Sigmoid colon (tissue), 7 donors: ENCODE measurements around the gene OTUD3. TPM values are rescaled to one million over a fixed set of nuclear protein-coding genes. Genes with fewer than 3 reads are reported as not detected.

Experiments
- DNase-seq: peaks from one replicate; pipeline ENCODE4 v3.0.0-alpha.2; 2019
- H3K27ac ChIP-seq, 4 donors: fragments of 200-600 bp; sonication (generic); one replicate each; pipeline ENCODE4 v1.5.1; 2016 to 2019; ENCODE audit warnings: mild to moderate bottlenecking in 1 of 4
- H3K27me3 ChIP-seq, 3 donors: fragments of 200-600 bp; sonication (generic); one replicate each; pipeline ENCODE4 v1.5.1; 2019; ENCODE audit warnings: mild to moderate bottlenecking in 1 of 3
- H3K36me3 ChIP-seq, 4 donors: fragments of 200-600 bp; sonication (generic); one replicate each; pipeline ENCODE4 v1.5.1; 2016 to 2019
- H3K4me1 ChIP-seq, 4 donors: fragments of 200-600 bp; sonication (generic); one replicate each; pipeline ENCODE4 v1.5.1; 2017 to 2019
- H3K4me3 ChIP-seq, 4 donors: fragments of 200-600 bp; sonication (generic); one replicate each; pipeline ENCODE4 v1.5.1; 2017 to 2019; ENCODE audit warnings: mild to moderate bottlenecking in 2 of 4, moderate library complexity in 1 of 4
- H3K9me3 ChIP-seq, 4 donors: fragments of 200-600 bp in 3 of 4; sonication (generic) in 3 of 4; one replicate each; pipeline versions ENCODE4 v1.5.1 to v1.6.1; 2013 to 2019
- CTCF ChIP-seq, 4 experiments: fragments of 450-650 bp in 3 of 4; fragments of 200-600 bp in 1 of 4; IDR thresholded peaks; one replicate each; pipeline ENCODE4 v1.5.1; 2016 to 2019; ENCODE audit warnings: antibody characterized with exemption in 4 of 4, mild to moderate bottlenecking in 3 of 4, moderate library complexity in 2 of 4
- EP300 ChIP-seq, 4 donors: sonication (generic); formaldehyde crosslinking; IDR thresholded peaks; one replicate each; pipeline ENCODE4 v1.6.1; 2017; ENCODE audit warnings: antibody characterized with exemption in 4 of 4
- POLR2A ChIP-seq, 2 donors: fragments of 450-650 bp; IDR thresholded peaks; one replicate each; pipeline ENCODE4 v1.6.1; 2016; ENCODE audit warnings: antibody characterized with exemption in 2 of 2, mild to moderate bottlenecking in 2 of 2, moderate library complexity in 2 of 2
- POLR2AphosphoS5 ChIP-seq, 4 donors: sonication (generic); formaldehyde crosslinking; IDR thresholded peaks; one replicate each; pipeline ENCODE4 v1.6.1; 2017; ENCODE audit warnings: antibody characterized with exemption in 4 of 4
- WGBS, 2 donors: extraction: QIAGEN DNeasy Blood & Tissue Kit; methylation state at CpG; one replicate each; pipeline ENCODE4 v1.1.7; 2013; 5-methylcytosine and 5-hydroxymethylcytosine counted together
- intact Hi-C: fragments of 100-400 bp; cut with DNase I; formaldehyde crosslinking; loops from one replicate; pipeline ENCODE4 v1.15.1; 2023
- polyA plus RNA-seq, 3 donors: library from polyadenylated mRNA; stranded (reverse); fragments of 200-250 nt; gene quantifications; one replicate each; pipeline ENCODE4 v1.2.3, GENCODE V29; 2013
- total RNA-seq, 4 donors: library from RNA; depleted of rRNA; stranded (reverse); fragments of >200 nt; gene quantifications; one replicate each; pipeline ENCODE4 v1.1.0, GENCODE V29; 2016
- donor health status: healthy with polysubstance abuse.
- donor health status: Bipolar disorder and iron deficiency.
- donor health status: healthy.

OTUD3 gene
- total RNA-seq: 1 to 10 TPM; 5.4 to 9.2 (median 7.5) TPM
- 1 to 10 TPM in 2 of 3 donors, under 1 TPM in 1; 0.60 to 4.3 (median 1.2) TPM for polyA plus RNA-seq

- TF ChIP-seq POLR2A (IDR thresholded peaks at IDR 0.05) (peak; percentile 72 to 76), EP300 (IDR thresholded peaks at IDR 0.05) (peak in 1 of 4 donors; percentile 43), POLR2AphosphoS5 (IDR thresholded peaks at IDR 0.05) (peak; percentile 89 to 95 (median 92)), CTCF (IDR thresholded peaks at IDR 0.05) (peak; percentile 79 to 89 (median 82))
- H3K4me1 ChIP-seq: peaks cover 0 to 35% (median 21%) of the 10 kb centered on the region in 4 donors
- WGBS, 2 donors: 0 to 1% methylated on average over 97 of the region's 97 CpGs
- intact Hi-C loops: loop anchor here (5.0 kb wide), 1 partner anchor 85 kb away; the partner anchor contains the start of gene TMCO4
- DNase-seq: peak; percentile 97
- H3K27ac ChIP-seq: peak within 1 kb of the TSS; percentile 87 to 97 (median 93)
- no peaks in the 10 kb centered on the region for H3K27me3 ChIP-seq
- H3K4me3 ChIP-seq: peak within 1 kb of the TSS; percentile 57 to 95 (median 85)
- peaks cover 0 to 2% (median 0%) of the 10 kb centered on the region in 4 donors for H3K36me3 ChIP-seq
- no peaks in the 10 kb centered on the region for H3K9me3 ChIP-seq
These were observed at the start of gene OTUD3 for GRCh38 chr1:19882111-19883071. Gene OTUD3 (plus strand): TSS chr1:19882395. CDS start chr1:19882514, 119 bp downstream.

- 75 to 85% methylated on average over 4 of the region's 4 CpGs for WGBS, 2 donors
- intact Hi-C loops: no loop called here
These were observed 46.6 kb upstream of the OTUD3 start for GRCh38 chr1:19835578-19835977.

GRCh38 chr1:19837866-19838265 lies 44.3 kb upstream of the OTUD3 start:
- no peaks in the 10 kb centered on the region for H3K27me3 ChIP-seq
- intact Hi-C loops: no loop called here
- H3K27ac ChIP-seq: no peak overlapping the region
- TF ChIP-seq CTCF (IDR thresholded peaks at IDR 0.05): no peak
- no peak for TF ChIP-seq POLR2A (IDR thresholded peaks at IDR 0.05)
- no peak for TF ChIP-seq POLR2AphosphoS5 (IDR thresholded peaks at IDR 0.05)
- no peak for TF ChIP-seq EP300 (IDR thresholded peaks at IDR 0.05)
- H3K4me1 ChIP-seq: no peaks in the 10 kb centered on the region
- WGBS, 2 donors: 38 to 80% methylated on average over 2 of the region's 2 CpGs
- H3K36me3 ChIP-seq: no peaks in the 10 kb centered on the region
- no peak overlapping the region for H3K4me3 ChIP-seq
- no peaks in the 10 kb centered on the region for H3K9me3 ChIP-seq
- no peak for DNase-seq

More at GRCh38 chr1:19835578-19835977, 46.6 kb upstream of the OTUD3 start:
- DNase-seq: no peak
- no peak overlapping the region for H3K4me3 ChIP-seq
- peaks cover 0 to 4% (median 0%) of the 10 kb centered on the region in 3 donors for H3K27me3 ChIP-seq
- H3K9me3 ChIP-seq: no peaks in the 10 kb centered on the region
- H3K36me3 ChIP-seq: no peaks in the 10 kb centered on the region
- H3K4me1 ChIP-seq: no peaks in the 10 kb centered on the region
- TF ChIP-seq EP300 (IDR thresholded peaks at IDR 0.05): no peak
- H3K27ac ChIP-seq: no peak overlapping the region

- TF ChIP-seq CTCF (IDR thresholded peaks at IDR 0.05) (no peak), EP300 (IDR thresholded peaks at IDR 0.05) (no peak), POLR2AphosphoS5 (IDR thresholded peaks at IDR 0.05) (no peak), POLR2A (IDR thresholded peaks at IDR 0.05) (no peak)
- no peak overlapping the region for H3K27ac ChIP-seq
- no peaks in the 10 kb centered on the region for H3K4me1 ChIP-seq
- no peaks in the 10 kb centered on the region for H3K36me3 ChIP-seq
- H3K9me3 ChIP-seq: no peaks in the 10 kb centered on the region
- no peak overlapping the region for H3K4me3 ChIP-seq
- intact Hi-C loops: no loop called here
- H3K27me3 ChIP-seq: no peaks in the 10 kb centered on the region
- DNase-seq: no peak
These were observed 42.0 kb upstream of the OTUD3 start for GRCh38 chr1:19840228-19840627.

GRCh38 chr1:19844731-19845495 lies 37.3 kb upstream of the OTUD3 start:
- intact Hi-C loops: no loop called here
- no peak for DNase-seq
- no peaks in the 10 kb centered on the region for H3K9me3 ChIP-seq

More at GRCh38 chr1:19844731-19845495, 37.3 kb upstream of the OTUD3 start:
- no peaks in the 10 kb centered on the region for H3K4me1 ChIP-seq
- H3K27ac ChIP-seq: no peak overlapping the region
- no peaks in the 10 kb centered on the region for H3K36me3 ChIP-seq
- WGBS, 2 donors: 32 to 40% methylated on average over 11 of the region's 11 CpGs
- H3K4me3 ChIP-seq: no peak overlapping the region
- TF ChIP-seq CTCF (IDR thresholded peaks at IDR 0.05): no peak
- TF ChIP-seq POLR2AphosphoS5 (IDR thresholded peaks at IDR 0.05): no peak
- TF ChIP-seq EP300 (IDR thresholded peaks at IDR 0.05): no peak
- TF ChIP-seq POLR2A (IDR thresholded peaks at IDR 0.05): no peak
- no peaks in the 10 kb centered on the region for H3K27me3 ChIP-seq
